GM06990 (cell line): Measurements from ENCODE around the gene PPARG.

Experiments
- DNase-seq: peaks from one replicate; pipeline ENCODE4 v3.0.0-alpha.2; 2011; ENCODE audit not compliant: insufficient read length; ENCODE audit errors: extremely low read depth
- H3K27me3 ChIP-seq: replicated peaks from 2 replicates; pipeline ENCODE4 v1.6.0; 2011; ENCODE audit warnings: low read length; ENCODE audit not compliant: control insufficient read depth, insufficient read depth
- H3K36me3 ChIP-seq: 2 replicates; pipeline ENCODE4 v1.5.1; 2011; ENCODE audit warnings: low read length; ENCODE audit not compliant: control insufficient read depth, insufficient read depth
- H3K4me3 ChIP-seq: replicated peaks from 2 replicates; pipeline ENCODE4 v1.5.1; 2011; ENCODE audit warnings: low read depth, mild to moderate bottlenecking, control low read depth, low read length
- TF ChIP-seq, protein P1 (sequence below): IDR thresholded peaks from 2 replicates; pipeline ENCODE4 v1.5.1; 2011; ENCODE audit warnings: low read length, control low read depth, mild to moderate bottlenecking, inconsistent platforms; ENCODE audit not compliant: insufficient read depth, poor library complexity, severe bottlenecking

PPARG gene

DNA sequence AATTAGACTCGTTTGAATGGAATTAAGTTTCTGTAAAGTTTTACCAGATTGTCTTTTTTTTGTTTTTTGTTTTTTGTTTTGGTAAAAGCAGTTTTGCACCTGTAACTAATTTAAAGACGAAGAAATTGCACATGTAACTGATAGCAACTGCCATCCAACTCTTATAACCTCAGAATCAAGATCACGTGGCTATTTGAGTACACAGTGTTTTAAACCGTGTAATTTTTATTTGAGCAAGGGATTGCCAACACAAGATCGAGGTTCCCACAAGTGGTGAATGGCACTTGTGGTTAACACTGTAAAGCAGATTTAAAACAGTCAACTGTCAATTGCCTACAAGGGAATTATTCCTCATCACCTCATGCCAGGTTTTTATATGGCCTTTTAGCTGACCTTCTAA, 67.3 kb downstream of the PPARG start:
- TF ChIP-seq, protein P1, sequence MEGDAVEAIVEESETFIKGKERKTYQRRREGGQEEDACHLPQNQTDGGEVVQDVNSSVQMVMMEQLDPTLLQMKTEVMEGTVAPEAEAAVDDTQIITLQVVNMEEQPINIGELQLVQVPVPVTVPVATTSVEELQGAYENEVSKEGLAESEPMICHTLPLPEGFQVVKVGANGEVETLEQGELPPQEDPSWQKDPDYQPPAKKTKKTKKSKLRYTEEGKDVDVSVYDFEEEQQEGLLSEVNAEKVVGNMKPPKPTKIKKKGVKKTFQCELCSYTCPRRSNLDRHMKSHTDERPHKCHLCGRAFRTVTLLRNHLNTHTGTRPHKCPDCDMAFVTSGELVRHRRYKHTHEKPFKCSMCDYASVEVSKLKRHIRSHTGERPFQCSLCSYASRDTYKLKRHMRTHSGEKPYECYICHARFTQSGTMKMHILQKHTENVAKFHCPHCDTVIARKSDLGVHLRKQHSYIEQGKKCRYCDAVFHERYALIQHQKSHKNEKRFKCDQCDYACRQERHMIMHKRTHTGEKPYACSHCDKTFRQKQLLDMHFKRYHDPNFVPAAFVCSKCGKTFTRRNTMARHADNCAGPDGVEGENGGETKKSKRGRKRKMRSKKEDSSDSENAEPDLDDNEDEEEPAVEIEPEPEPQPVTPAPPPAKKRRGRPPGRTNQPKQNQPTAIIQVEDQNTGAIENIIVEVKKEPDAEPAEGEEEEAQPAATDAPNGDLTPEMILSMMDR = no peak
- H3K36me3 ChIP-seq = no peaks in the 10 kb centered on the region

GRCh38 chr3:12356996-12357395, 68.1 kb downstream of the PPARG start:
- Histone ChIP-seq H3K27me3 (no peaks in the 10 kb centered on the region), H3K4me3 (no peak overlapping the region), H3K36me3 (no peaks in the 10 kb centered on the region)
- TF ChIP-seq, protein P1 = no peak
- no peak for DNase-seq

More for the DNA sequence above, 67.3 kb downstream of the PPARG start:
- H3K27me3 ChIP-seq = no peaks in the 10 kb centered on the region
- no peak for DNase-seq
- H3K4me3 ChIP-seq = no peak overlapping the region

DNA sequence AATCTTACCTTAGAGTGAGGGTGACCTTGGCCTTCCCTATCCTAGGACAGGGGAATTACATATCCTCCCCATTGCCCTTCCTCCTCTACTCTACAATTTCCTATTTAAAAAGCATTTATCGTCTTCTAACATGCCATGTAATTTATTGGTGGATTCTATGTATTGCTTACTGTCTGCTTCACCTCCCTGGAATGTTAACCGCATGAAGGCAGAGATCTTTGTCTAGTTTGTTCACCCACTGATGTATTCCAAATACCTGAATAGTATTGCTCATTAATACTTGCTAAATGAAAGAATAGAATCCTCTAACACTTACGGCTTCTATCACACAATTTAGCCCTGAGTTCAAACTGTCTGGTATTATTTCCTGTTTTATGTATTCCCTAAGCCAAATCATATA, 68.6 kb downstream of the PPARG start:
- no peak overlapping the region for H3K4me3 ChIP-seq
- H3K36me3 ChIP-seq = no peaks in the 10 kb centered on the region
- no peaks in the 10 kb centered on the region for H3K27me3 ChIP-seq
- no peak for DNase-seq
- TF ChIP-seq, protein P1 = no peak

GRCh38 chr3:12363397-12364195, 74.7 kb downstream of the PPARG start:
- TF ChIP-seq, protein P1 = no peak
- H3K36me3 ChIP-seq = no peaks in the 10 kb centered on the region
- no peaks in the 10 kb centered on the region; the same call in 1 of the 2 replicates for H3K27me3 ChIP-seq
- no peak for DNase-seq
- no peak overlapping the region for H3K4me3 ChIP-seq

- no peak overlapping the region for H3K4me3 ChIP-seq
- no peaks in the 10 kb centered on the region for H3K36me3 ChIP-seq
- no peak for DNase-seq
- TF ChIP-seq, protein P1 = no peak
- no peaks in the 10 kb centered on the region; the same call in 1 of the 2 replicates for H3K27me3 ChIP-seq
These were observed 78.5 kb downstream of the PPARG start for GRCh38 chr3:12367346-12367745.
